ENCODE data around the gene TNS4. TPM values are rescaled to one million over a fixed set of nuclear protein-coding genes. Genes with fewer than 3 reads are reported as not detected.

Gene TNS4, protein sequence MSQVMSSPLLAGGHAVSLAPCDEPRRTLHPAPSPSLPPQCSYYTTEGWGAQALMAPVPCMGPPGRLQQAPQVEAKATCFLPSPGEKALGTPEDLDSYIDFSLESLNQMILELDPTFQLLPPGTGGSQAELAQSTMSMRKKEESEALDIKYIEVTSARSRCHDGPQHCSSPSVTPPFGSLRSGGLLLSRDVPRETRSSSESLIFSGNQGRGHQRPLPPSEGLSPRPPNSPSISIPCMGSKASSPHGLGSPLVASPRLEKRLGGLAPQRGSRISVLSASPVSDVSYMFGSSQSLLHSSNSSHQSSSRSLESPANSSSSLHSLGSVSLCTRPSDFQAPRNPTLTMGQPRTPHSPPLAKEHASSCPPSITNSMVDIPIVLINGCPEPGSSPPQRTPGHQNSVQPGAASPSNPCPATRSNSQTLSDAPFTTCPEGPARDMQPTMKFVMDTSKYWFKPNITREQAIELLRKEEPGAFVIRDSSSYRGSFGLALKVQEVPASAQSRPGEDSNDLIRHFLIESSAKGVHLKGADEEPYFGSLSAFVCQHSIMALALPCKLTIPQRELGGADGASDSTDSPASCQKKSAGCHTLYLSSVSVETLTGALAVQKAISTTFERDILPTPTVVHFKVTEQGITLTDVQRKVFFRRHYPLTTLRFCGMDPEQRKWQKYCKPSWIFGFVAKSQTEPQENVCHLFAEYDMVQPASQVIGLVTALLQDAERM
- 1 to 10 TPM in 1 of 2 experiments, under 1 TPM in 1; 0.25 to 1.8 TPM for total RNA-seq
- under 1 TPM; 0.18 to 0.33 TPM for polyA plus RNA-seq

DNA sequence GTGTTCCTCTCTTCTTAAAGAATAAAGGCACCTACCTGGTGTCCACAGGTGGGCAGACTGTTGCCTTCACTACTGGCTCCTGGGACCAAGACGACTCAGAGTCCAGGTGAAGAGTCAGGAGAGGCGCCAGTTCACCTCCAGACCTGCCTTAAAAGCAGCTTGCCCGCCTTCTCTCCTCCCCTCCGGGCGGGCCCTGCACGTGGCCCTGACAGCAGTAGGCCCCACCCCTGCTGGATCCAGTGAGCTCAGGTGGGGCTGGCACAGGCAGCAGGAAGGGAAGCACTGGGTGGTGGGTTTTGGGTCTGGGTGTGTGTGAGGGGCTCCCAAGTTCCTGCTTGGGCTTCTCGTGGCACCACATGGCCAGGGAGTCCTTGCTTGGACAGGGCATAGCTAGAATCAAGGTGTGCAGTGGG, at the start of gene TNS4:
TSS of gene TNS4 (minus strand) at position 125 of the 413 bp plus-strand sequence. CDS start 5,198 bp downstream, outside the sequence.
- intact Hi-C loops (cut with micrococcal nuclease), result no loop called here
- no peak within 1 kb of the TSS for H3K4me3 ChIP-seq (ENCODE audit: low read length in 2 of 2)
- no peaks in the 10 kb centered on the region for H3K36me3 Mint-ChIP-seq
- H3K27me3 ChIP-seq (ENCODE audit: insufficient read depth, low read length), result no peaks in the 10 kb centered on the region
- no peak for DNase-seq
- no peaks in the 10 kb centered on the region for H3K9me3 ChIP-seq (ENCODE audit: control insufficient read depth in 1 of 2, low read length in 2 of 2)
- peaks cover 0 to 5% (median 3%) of the 10 kb centered on the region in 4 donors for H3K4me1 Mint-ChIP-seq
- H3K27me3 Mint-ChIP-seq, result no peaks in the 10 kb centered on the region
- CTCF ChIA-PET (ENCODE audit: partially characterized antibody), result interaction anchor here (1.1 kb wide), 1 partner anchor 19 kb away, joined by 3 read pairs; no protein-coding TSS in a partner anchor
- H3K9me3 Mint-ChIP-seq, result no peaks in the 10 kb centered on the region
- H3K27ac ChIP-seq (ENCODE audit: low read depth, low read length), result no peak within 1 kb of the TSS
- H3K4me1 ChIP-seq (ENCODE audit: insufficient read depth, low read length), result no peaks in the 10 kb centered on the region
- no peaks in the 10 kb centered on the region for H3K36me3 ChIP-seq (ENCODE audit: insufficient read depth, low read length)
- peak within 1 kb of the TSS in 1 of 7 donors; percentile 36 for H3K27ac Mint-ChIP-seq
- POLR2A ChIA-PET (ENCODE audit: partially characterized antibody), result interaction anchor here (1.2 to 1.4 kb wide), 2 partner anchors 11 to 21 kb away, joined by 4 to 5 read pairs; no protein-coding TSS in a partner anchor
- H3K4me3 Mint-ChIP-seq, result no peak within 1 kb of the TSS

GRCh38 chr17:40550608-40551007, 49.2 kb upstream of the TNS4 start:
- peaks cover 75 to 100% (median 88%) of the 10 kb centered on the region in 4 donors for H3K4me1 Mint-ChIP-seq
- no peaks in the 10 kb centered on the region for H3K9me3 Mint-ChIP-seq
- POLR2A ChIA-PET (ENCODE audit: partially characterized antibody), result interaction anchor here (1.4 to 28.0 kb wide), 8 partner anchors 10 to 133 kb away, joined by 4 to 1226 read pairs (median 16); partner anchors contain the start of genes CCR7 and TOP2A
- intact Hi-C loops (cut with micrococcal nuclease), result no loop called here
- CTCF ChIA-PET (ENCODE audit: partially characterized antibody), result interaction anchor here (2.4 to 19.3 kb wide), 4 partner anchors 9 to 64 kb away, joined by 6 to 512 read pairs (median 268); no protein-coding TSS in a partner anchor
- H3K4me3 Mint-ChIP-seq, result peak overlapping the region in 4 of 8 donors; percentile 8 to 50 (median 35)
- DNase-seq, result peak in 1 of 5 donors; percentile 16
- peaks cover 30% of the 10 kb centered on the region for H3K36me3 ChIP-seq (ENCODE audit: insufficient read depth, low read length)
- H3K27me3 ChIP-seq (ENCODE audit: insufficient read depth, low read length), result no peaks in the 10 kb centered on the region
- peaks cover 99% of the 10 kb centered on the region for H3K4me1 ChIP-seq (ENCODE audit: insufficient read depth, low read length)
- H3K36me3 Mint-ChIP-seq, result peaks cover 29 to 33% of the 10 kb centered on the region in 2 donors
- no peaks in the 10 kb centered on the region for H3K27me3 Mint-ChIP-seq
- H3K27ac ChIP-seq (ENCODE audit: low read depth, low read length), result no peak overlapping the region
- peak overlapping the region in 6 of 7 donors; percentile 32 to 91 (median 74) for H3K27ac Mint-ChIP-seq
- H3K4me3 ChIP-seq (ENCODE audit: low read length in 2 of 2), result no peak overlapping the region
- H3K9me3 ChIP-seq (ENCODE audit: control insufficient read depth in 1 of 2, low read length in 2 of 2), result no peaks in the 10 kb centered on the region

DNA sequence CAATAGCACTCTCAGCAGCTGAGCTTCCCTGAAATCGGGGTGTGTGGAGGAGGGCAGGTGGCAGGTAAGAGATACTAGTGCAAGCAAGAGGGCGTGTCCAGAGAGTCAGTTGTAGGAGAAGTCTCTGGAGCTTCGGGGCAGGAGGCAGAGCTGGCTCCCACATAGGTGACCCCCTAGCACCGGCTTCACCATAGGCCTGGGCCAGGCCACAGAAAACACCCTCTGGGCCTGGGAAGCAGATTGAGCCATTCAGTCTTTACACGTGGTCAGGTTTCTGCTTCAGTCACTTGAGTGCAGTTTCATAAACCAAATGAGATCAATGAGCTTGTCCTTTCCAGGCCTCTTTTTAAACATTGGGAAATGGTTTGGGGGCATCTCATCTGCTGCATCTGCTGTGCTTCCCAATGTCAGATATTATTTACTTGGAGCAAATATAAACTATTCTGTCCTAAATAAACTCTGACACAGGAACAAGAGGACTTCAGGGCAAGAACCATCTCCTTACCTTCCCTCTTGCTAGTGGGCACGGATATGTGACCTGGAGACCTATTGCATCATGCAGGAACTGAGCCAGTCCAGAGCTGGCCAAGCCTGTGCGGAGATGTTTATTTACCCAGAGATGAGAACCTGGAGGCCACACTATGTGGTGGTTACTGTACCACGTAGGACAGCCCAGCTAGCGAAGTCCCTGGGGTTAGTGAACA, 47.7 kb upstream of the TNS4 start:
- no peaks in the 10 kb centered on the region for H3K27me3 ChIP-seq (ENCODE audit: insufficient read depth, low read length)
- ChIA-PET POLR2A (ENCODE audit: partially characterized antibody) (interaction anchor here (0.7 to 28.0 kb wide), 13 partner anchors 12 to 1140 kb away, joined by 3 to 1226 read pairs (median 5); partner anchors contain the start of genes CCR7 and TOP2A), CTCF (ENCODE audit: partially characterized antibody) (interaction anchor here (0.7 to 19.3 kb wide), 10 partner anchors 7 to 242 kb away, joined by 3 to 512 read pairs (median 4); no protein-coding TSS in a partner anchor)
- Mint-ChIP-seq H3K36me3 (peaks cover 15 to 18% of the 10 kb centered on the region in 2 donors), H3K27ac (peak overlapping the region; percentile 53 to 93 (median 90)), H3K27me3 (no peaks in the 10 kb centered on the region), H3K4me3 (peak overlapping the region in 5 of 8 donors; percentile 19 to 65 (median 51)), H3K4me1 (peaks cover 66 to 93% (median 80%) of the 10 kb centered on the region in 4 donors), H3K9me3 (no peaks in the 10 kb centered on the region)
- no peak overlapping the region for H3K4me3 ChIP-seq (ENCODE audit: low read length in 2 of 2)
- peaks cover 90% of the 10 kb centered on the region for H3K4me1 ChIP-seq (ENCODE audit: insufficient read depth, low read length)
- peaks cover 16% of the 10 kb centered on the region for H3K36me3 ChIP-seq (ENCODE audit: insufficient read depth, low read length)
- peak in 1 of 5 donors; percentile 22 for DNase-seq
- H3K9me3 ChIP-seq (ENCODE audit: control insufficient read depth in 1 of 2, low read length in 2 of 2), result no peaks in the 10 kb centered on the region
- intact Hi-C loops (cut with micrococcal nuclease), result no loop called here
- H3K27ac ChIP-seq (ENCODE audit: low read depth, low read length), result peak overlapping the region; percentile 29

DNA sequence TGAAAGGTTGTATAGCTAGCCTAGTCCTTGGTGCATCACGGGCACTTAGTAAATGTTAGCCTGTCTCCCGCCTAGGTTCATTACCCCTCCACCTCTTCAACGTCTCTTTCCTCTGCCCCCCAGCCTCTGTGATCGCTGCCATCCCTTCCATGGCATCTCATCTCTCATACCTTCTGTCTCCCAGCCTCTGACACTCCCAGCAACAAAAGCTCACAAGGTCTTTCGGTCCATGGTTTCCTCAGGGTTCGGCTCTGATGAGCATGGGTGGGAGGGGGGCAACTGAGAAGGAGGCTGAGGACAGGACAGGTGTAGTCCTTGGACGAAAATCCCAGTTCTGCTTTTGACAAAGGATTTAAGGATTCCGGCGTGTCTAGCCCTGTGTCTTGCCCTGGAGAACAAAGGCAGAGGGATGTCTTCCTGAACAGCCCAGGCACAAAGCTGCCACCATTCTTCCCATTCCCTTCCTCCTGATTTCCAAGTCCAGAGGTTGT, 47.1 kb upstream of the TNS4 start:
- Mint-ChIP-seq H3K9me3 (no peaks in the 10 kb centered on the region), H3K4me3 (peak overlapping the region in 6 of 8 donors; percentile 19 to 65 (median 48)), H3K27me3 (no peaks in the 10 kb centered on the region), H3K4me1 (peaks cover 61 to 92% (median 76%) of the 10 kb centered on the region in 4 donors), H3K27ac (peak overlapping the region; percentile 72 to 93 (median 90)), H3K36me3 (peaks cover 9 to 12% of the 10 kb centered on the region in 2 donors)
- intact Hi-C loops (cut with micrococcal nuclease), result no loop called here
- Histone ChIP-seq H3K27ac (ENCODE audit: low read depth, low read length) (no peak overlapping the region), H3K4me1 (ENCODE audit: insufficient read depth, low read length) (peaks cover 90% of the 10 kb centered on the region), H3K27me3 (ENCODE audit: insufficient read depth, low read length) (no peaks in the 10 kb centered on the region), H3K9me3 (ENCODE audit: control insufficient read depth in 1 of 2, low read length in 2 of 2) (no peaks in the 10 kb centered on the region), H3K36me3 (ENCODE audit: insufficient read depth, low read length) (peaks cover 12% of the 10 kb centered on the region), H3K4me3 (ENCODE audit: low read length in 2 of 2) (no peak overlapping the region)
- CTCF ChIA-PET (ENCODE audit: partially characterized antibody), result interaction anchor here (0.8 to 19.3 kb wide), 16 partner anchors 8 to 1114 kb away, joined by 3 to 512 read pairs (median 4); no protein-coding TSS in a partner anchor
- DNase-seq, result peak in 1 of 5 donors; percentile 5
- POLR2A ChIA-PET (ENCODE audit: partially characterized antibody), result interaction anchor here (0.7 to 28.0 kb wide), 15 partner anchors 12 to 226 kb away, joined by 4 to 1226 read pairs (median 7); partner anchors contain the start of genes CCR7, IGFBP4, SMARCE1 and TOP2A

GRCh38 chr17:40547785-40548478, 46.5 kb upstream of the TNS4 start:
- intact Hi-C loops (cut with micrococcal nuclease), result loop anchor here (1.0 kb wide), 1 partner anchor 12 kb away; no protein-coding TSS in a partner anchor
- peak overlapping the region; percentile 36 for H3K27ac ChIP-seq (ENCODE audit: low read depth, low read length)
- H3K36me3 Mint-ChIP-seq, result peaks cover 8% of the 10 kb centered on the region in 2 donors

More at GRCh38 chr17:40547785-40548478, 46.5 kb upstream of the TNS4 start:
- peaks cover 0 to 3% (median 0%) of the 10 kb centered on the region in 8 donors for H3K9me3 Mint-ChIP-seq
- H3K27ac Mint-ChIP-seq, result peak overlapping the region; percentile 72 to 93 (median 90)
- peak overlapping the region in 7 of 8 donors; percentile 41 to 80 (median 73) for H3K4me3 Mint-ChIP-seq
- CTCF ChIA-PET (ENCODE audit: partially characterized antibody), result interaction anchor here (0.8 to 19.3 kb wide), 15 partner anchors 9 to 1115 kb away, joined by 3 to 512 read pairs (median 5); no protein-coding TSS in a partner anchor
- Histone ChIP-seq H3K4me3 (ENCODE audit: low read length in 2 of 2) (no peak overlapping the region), H3K36me3 (ENCODE audit: insufficient read depth, low read length) (peaks cover 6% of the 10 kb centered on the region), H3K4me1 (ENCODE audit: insufficient read depth, low read length) (peaks cover 90% of the 10 kb centered on the region), H3K27me3 (ENCODE audit: insufficient read depth, low read length) (no peaks in the 10 kb centered on the region), H3K9me3 (ENCODE audit: control insufficient read depth in 1 of 2, low read length in 2 of 2) (no peaks in the 10 kb centered on the region)
- no peaks in the 10 kb centered on the region for H3K27me3 Mint-ChIP-seq
- H3K4me1 Mint-ChIP-seq, result peaks cover 62 to 92% (median 77%) of the 10 kb centered on the region in 4 donors
- no peak for DNase-seq
- POLR2A ChIA-PET (ENCODE audit: partially characterized antibody), result interaction anchor here (0.9 to 28.0 kb wide), 22 partner anchors 13 to 1141 kb away, joined by 3 to 1226 read pairs (median 5); partner anchors contain the start of genes CCR7, EIF1, IGFBP4 and SMARCE1
